ENCODE measurements around the gene PATL1.
"Not testable (repeated sequence)": the region's sequence is repeated elsewhere in the genome, so short reads cannot be mapped to it uniquely, and the experiment has no call there.

The PATL1 gene

GRCh38 chr11:59630493-59630892 lies 38.3 kb downstream of the PATL1 start:
- no peak overlapping the region for H3K4me3 ChIP-seq (ENCODE audit: low read length)
- no peak for TF ChIP-seq CTCF (conservative IDR thresholded peaks at IDR 0.05; ENCODE audit: low read depth, low read length)
- DNase-seq (ENCODE audit: low read depth) = no peak

- no peak for DNase-seq (ENCODE audit: low read depth)
- no peak overlapping the region for H3K4me3 ChIP-seq (ENCODE audit: low read length)
- no peak for TF ChIP-seq CTCF (conservative IDR thresholded peaks at IDR 0.05; ENCODE audit: low read depth, low read length)
Observed at GRCh38 chr11:59629996-59630395, 38.8 kb downstream of the PATL1 start.

GRCh38 chr11:59626969-59627368 lies 41.9 kb downstream of the PATL1 start:
- TF ChIP-seq CTCF (conservative IDR thresholded peaks at IDR 0.05; ENCODE audit: low read depth, low read length) = peak; percentile 45
- peak; percentile 10 for DNase-seq (ENCODE audit: low read depth)
- not testable (repeated sequence) for H3K4me3 ChIP-seq (ENCODE audit: low read length)

- no peak for TF ChIP-seq CTCF (conservative IDR thresholded peaks at IDR 0.05; ENCODE audit: low read depth, low read length)
- no peak for DNase-seq (ENCODE audit: low read depth)
- no peak overlapping the region for H3K4me3 ChIP-seq (ENCODE audit: low read length)
Observed at GRCh38 chr11:59625703-59626102, 43.1 kb downstream of the PATL1 start.

GRCh38 chr11:59617876-59618275 lies 51.0 kb downstream of the PATL1 start:
- H3K4me3 ChIP-seq (ENCODE audit: low read length) = no peak overlapping the region
- TF ChIP-seq CTCF (conservative IDR thresholded peaks at IDR 0.05; ENCODE audit: low read depth, low read length) = no peak
- DNase-seq (ENCODE audit: low read depth) = no peak

- no peak for TF ChIP-seq CTCF (conservative IDR thresholded peaks at IDR 0.05; ENCODE audit: low read depth, low read length)
- DNase-seq (ENCODE audit: low read depth) = no peak
- peak overlapping the region; percentile 47 for H3K4me3 ChIP-seq (ENCODE audit: low read length)
Observed at GRCh38 chr11:59616396-59616982, 52.3 kb downstream of the PATL1 start.

GRCh38 chr11:59615637-59616395 lies 53.0 kb downstream of the PATL1 start, which contains the start of gene OSBP:
OSBP (minus strand) TSS chr11:59615774; CDS start chr11:59615664, 110 bp downstream.
- peak within 1 kb of the TSS; percentile 97 for H3K4me3 ChIP-seq (ENCODE audit: low read length)
- TF ChIP-seq CTCF (conservative IDR thresholded peaks at IDR 0.05; ENCODE audit: low read depth, low read length) = no peak
- peak; percentile 100 for DNase-seq (ENCODE audit: low read depth)

All from retinal pigment epithelial cell (primary cell).